Ishikawa (cell line): ENCODE measurements around the gene TBC1D24.
A peak's percentile ranks its signal among the peaks of the same experiment; 100 is the strongest.

Source experiments
- CEBPB ChIP-seq: IDR thresholded peaks from 2 replicates; pipeline ENCODE4 v1.6.1; 2012
- CREB1 ChIP-seq: IDR thresholded peaks from 2 replicates; pipeline ENCODE4 v1.6.1; 2012; ENCODE audit warnings: low read depth
- EGR1 ChIP-seq: IDR thresholded peaks from 2 replicates; pipeline ENCODE4 v1.6.1; 2012
- EP300 ChIP-seq: IDR thresholded peaks from 2 replicates; pipeline ENCODE4 v1.6.1; 2012; ENCODE audit warnings: borderline replicate concordance
- FOXM1 ChIP-seq: IDR thresholded peaks from 2 replicates; pipeline ENCODE4 v1.6.1; 2012; ENCODE audit warnings: low read depth, borderline replicate concordance
- MAX ChIP-seq: IDR thresholded peaks from 2 replicates; pipeline ENCODE4 v1.6.1; 2012
- NFIC ChIP-seq: IDR thresholded peaks from 2 replicates; pipeline ENCODE4 v1.6.1; 2012
- RAD21 ChIP-seq: IDR thresholded peaks from 2 replicates; pipeline ENCODE4 v1.6.1; 2012; ENCODE audit warnings: low read depth
- REST ChIP-seq: IDR thresholded peaks from 2 replicates; pipeline ENCODE4 v1.6.1; 2012; ENCODE audit warnings: low read depth, mild to moderate bottlenecking
- TAF1 ChIP-seq: IDR thresholded peaks from 2 replicates; pipeline ENCODE4 v1.6.1; 2012; ENCODE audit warnings: low read depth, mild to moderate bottlenecking
- TCF12 ChIP-seq: IDR thresholded peaks from 2 replicates; pipeline ENCODE4 v1.6.1; 2012; ENCODE audit warnings: low read depth
- TEAD4 ChIP-seq: IDR thresholded peaks from 2 replicates; pipeline ENCODE4 v1.6.1; 2012
- YY1 ChIP-seq: IDR thresholded peaks from 2 replicates; pipeline ENCODE4 v1.6.1; 2012; ENCODE audit warnings: low read depth
- ZBTB7A ChIP-seq: IDR thresholded peaks from 2 replicates; pipeline ENCODE4 v1.6.1; 2012; ENCODE audit warnings: low read depth
- TF ChIP-seq, protein P1 (sequence below): IDR thresholded peaks from 2 replicates; pipeline ENCODE4 v1.6.1; 2012

TBC1D24 gene

GRCh38 chr16:2468725-2469398 is 6.1 kb upstream of the TBC1D24 start:
- TF ChIP-seq TCF12 (no peak), NFIC (peak; percentile 45), FOXM1 (no peak), REST (no peak), MAX (no peak)
- TF ChIP-seq, protein P1, sequence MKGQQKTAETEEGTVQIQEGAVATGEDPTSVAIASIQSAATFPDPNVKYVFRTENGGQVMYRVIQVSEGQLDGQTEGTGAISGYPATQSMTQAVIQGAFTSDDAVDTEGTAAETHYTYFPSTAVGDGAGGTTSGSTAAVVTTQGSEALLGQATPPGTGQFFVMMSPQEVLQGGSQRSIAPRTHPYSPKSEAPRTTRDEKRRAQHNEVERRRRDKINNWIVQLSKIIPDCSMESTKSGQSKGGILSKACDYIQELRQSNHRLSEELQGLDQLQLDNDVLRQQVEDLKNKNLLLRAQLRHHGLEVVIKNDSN = no peak

- TF ChIP-seq RAD21 (no peak), TCF12 (no peak), ZBTB7A (no peak), FOXM1 (no peak), EGR1 (no peak), TEAD4 (no peak), CEBPB (no peak), YY1 (no peak), NFIC (no peak), REST (no peak), TAF1 (no peak), EP300 (no peak), CREB1 (no peak), MAX (no peak)
- TF ChIP-seq, protein P1 = no peak
Observed at GRCh38 chr16:2469399-2470233, 5.3 kb upstream of the TBC1D24 start.

GRCh38 chr16:2470234-2470601 is 4.7 kb upstream of the TBC1D24 start:
- TF ChIP-seq EP300 (no peak), MAX (0 out of 2 replicates have a peak, but pooled peaks have one; percentile 1), REST (no peak), CEBPB (no peak), EGR1 (no peak)

GRCh38 chr16:2470603-2471015 is 4.3 kb upstream of the TBC1D24 start:
- TF ChIP-seq ZBTB7A = no peak
- peak; percentile 30 for TF ChIP-seq MAX
- no peak for TF ChIP-seq REST
- no peak for TF ChIP-seq FOXM1
